Skeletal muscle satellite cell (primary cell): Measurements from ENCODE around the gene RSPRY1.
"Not testable (repeated sequence)": the region's sequence is repeated elsewhere in the genome, so short reads cannot be mapped to it uniquely, and the experiment has no call there.

Experiments used
- H3K27me3 ChIP-seq: 2 replicates; pipeline ENCODE4 v1.7.0; 2013; ENCODE audit warnings: low read length; ENCODE audit not compliant: control insufficient read depth, insufficient read depth
- H3K36me3 ChIP-seq: 2 replicates; pipeline ENCODE4 v1.7.0; 2013; ENCODE audit warnings: mild to moderate bottlenecking, control low read depth, low read length; ENCODE audit not compliant: insufficient read depth
- H3K4me1 ChIP-seq: 2 replicates; pipeline ENCODE4 v1.7.0; 2013; ENCODE audit warnings: low read length; ENCODE audit not compliant: control insufficient read depth, insufficient read depth
- H3K4me2 ChIP-seq: 2 replicates; pipeline ENCODE4 v1.7.0; 2013; ENCODE audit warnings: mild to moderate bottlenecking, low read length
- H3K4me3 ChIP-seq: 2 replicates; pipeline ENCODE4 v1.7.0; 2013; ENCODE audit warnings: low read length
- H3K9ac ChIP-seq: 2 replicates; pipeline ENCODE4 v1.7.0; 2013; ENCODE audit warnings: mild to moderate bottlenecking, low read depth, low read length, moderate library complexity
- H3K9me3 ChIP-seq: replicated peaks from 2 replicates; pipeline ENCODE4 v1.7.0; 2013; ENCODE audit warnings: mild to moderate bottlenecking, control low read depth, low read length

RSPRY1 gene

GRCh38 chr16:57271867-57272495 lies 85.9 kb downstream of the RSPRY1 start:
- Histone ChIP-seq H3K9me3 (no peaks in the 10 kb centered on the region), H3K36me3 (no peaks in the 10 kb centered on the region), H3K4me1 (peaks cover 5% of the 10 kb centered on the region), H3K4me3 (no peak overlapping the region), H3K4me2 (no peak overlapping the region), H3K9ac (no peak overlapping the region), H3K27me3 (peaks cover 4% of the 10 kb centered on the region)

GRCh38 chr16:57273359-57273758 lies 87.2 kb downstream of the RSPRY1 start:
- H3K36me3 ChIP-seq = no peaks in the 10 kb centered on the region
- no peak overlapping the region for H3K4me2 ChIP-seq
- H3K9me3 ChIP-seq = no peaks in the 10 kb centered on the region
- H3K4me1 ChIP-seq = peaks cover 10% of the 10 kb centered on the region
- no peak overlapping the region for H3K9ac ChIP-seq
- no peak overlapping the region for H3K4me3 ChIP-seq
- no peaks in the 10 kb centered on the region for H3K27me3 ChIP-seq

- Histone ChIP-seq H3K36me3 (no peaks in the 10 kb centered on the region), H3K4me2 (no peak overlapping the region), H3K4me1 (peaks cover 10% of the 10 kb centered on the region), H3K9me3 (no peaks in the 10 kb centered on the region), H3K4me3 (no peak overlapping the region), H3K9ac (no peak overlapping the region), H3K27me3 (peaks cover 1% of the 10 kb centered on the region)
Observed at GRCh38 chr16:57273826-57274225, 87.7 kb downstream of the RSPRY1 start.

GRCh38 chr16:57275946-57276345 lies 89.8 kb downstream of the RSPRY1 start:
- H3K36me3 ChIP-seq, H3K9ac ChIP-seq, H3K4me1 ChIP-seq, H3K4me2 ChIP-seq, H3K9me3 ChIP-seq, H3K4me3 ChIP-seq: not testable (repeated sequence)
- peaks cover 18% of the 10 kb centered on the region for H3K27me3 ChIP-seq

- no peaks in the 10 kb centered on the region for H3K36me3 ChIP-seq
- no peak overlapping the region for H3K4me3 ChIP-seq
- no peak overlapping the region for H3K4me2 ChIP-seq
- H3K27me3 ChIP-seq = peaks cover 22% of the 10 kb centered on the region
- H3K9ac ChIP-seq = no peak overlapping the region
- no peaks in the 10 kb centered on the region for H3K9me3 ChIP-seq
- H3K4me1 ChIP-seq = peaks cover 10% of the 10 kb centered on the region
Observed at GRCh38 chr16:57276596-57276995, 90.5 kb downstream of the RSPRY1 start.

- Histone ChIP-seq H3K4me3 (no peak overlapping the region), H3K9ac (no peak overlapping the region), H3K4me2 (peak overlapping the region; percentile 49), H3K27me3 (peaks cover 25% of the 10 kb centered on the region), H3K4me1 (peaks cover 10% of the 10 kb centered on the region), H3K9me3 (no peaks in the 10 kb centered on the region), H3K36me3 (no peaks in the 10 kb centered on the region)
Observed at GRCh38 chr16:57277586-57277985, 91.5 kb downstream of the RSPRY1 start.

- H3K9ac ChIP-seq = no peak overlapping the region
- H3K27me3 ChIP-seq = peaks cover 34% of the 10 kb centered on the region
- H3K4me3 ChIP-seq = no peak overlapping the region
- H3K4me2 ChIP-seq = no peak overlapping the region
- no peaks in the 10 kb centered on the region for H3K9me3 ChIP-seq
- peaks cover 10% of the 10 kb centered on the region for H3K4me1 ChIP-seq
- H3K36me3 ChIP-seq = no peaks in the 10 kb centered on the region
Observed at GRCh38 chr16:57278494-57278893, 92.4 kb downstream of the RSPRY1 start.

- Histone ChIP-seq H3K27me3 (peaks cover 49% of the 10 kb centered on the region), H3K36me3 (no peaks in the 10 kb centered on the region), H3K4me3 (no peak overlapping the region), H3K9me3 (no peaks in the 10 kb centered on the region), H3K4me2 (no peak overlapping the region), H3K9ac (no peak overlapping the region), H3K4me1 (peaks cover 22% of the 10 kb centered on the region)
Observed at GRCh38 chr16:57279780-57280638, 93.9 kb downstream of the RSPRY1 start.

GRCh38 chr16:57281791-57282190 lies 95.7 kb downstream of the RSPRY1 start:
- Histone ChIP-seq H3K27me3 (peaks cover 53% of the 10 kb centered on the region), H3K9ac (no peak overlapping the region), H3K4me1 (peaks cover 19% of the 10 kb centered on the region)

GRCh38 chr16:57282510-57283213 lies 96.5 kb downstream of the RSPRY1 start:
- Histone ChIP-seq H3K9ac (no peak overlapping the region), H3K4me2 (no peak overlapping the region), H3K9me3 (no peaks in the 10 kb centered on the region), H3K4me3 (no peak overlapping the region), H3K4me1 (peaks cover 17% of the 10 kb centered on the region), H3K36me3 (no peaks in the 10 kb centered on the region), H3K27me3 (peaks cover 53% of the 10 kb centered on the region)

More at GRCh38 chr16:57281791-57282190, 95.7 kb downstream of the RSPRY1 start:
- H3K4me3 ChIP-seq = no peak overlapping the region
- H3K36me3 ChIP-seq = no peaks in the 10 kb centered on the region
- no peak overlapping the region for H3K4me2 ChIP-seq
- H3K9me3 ChIP-seq = no peaks in the 10 kb centered on the region

GRCh38 chr16:57283214-57283958 lies 97.3 kb downstream of the RSPRY1 start:
- Histone ChIP-seq H3K4me1 (peaks cover 13% of the 10 kb centered on the region), H3K27me3 (peaks cover 53% of the 10 kb centered on the region), H3K4me2 (no peak overlapping the region), H3K4me3 (no peak overlapping the region), H3K9ac (no peak overlapping the region), H3K9me3 (no peaks in the 10 kb centered on the region), H3K36me3 (no peaks in the 10 kb centered on the region)
